PC-3 (cell line): ENCODE data around the gene HHAT.

Source experiments
- EZH2 ChIP-seq: fragments of 300-600 bp; sonication (generic); IDR thresholded peaks from one replicate; pipeline ENCODE4 v1.6.1; 2017; ENCODE audit warnings: antibody characterized with exemption, mild to moderate bottlenecking, low read length; ENCODE audit not compliant: unreplicated experiment
- EZH2phosphoT487 ChIP-seq: fragments of 300-600 bp; sonication (generic); IDR thresholded peaks from 2 replicates; pipeline ENCODE4 v1.6.1; 2018; ENCODE audit warnings: mild to moderate bottlenecking, antibody characterized with exemption, low read length, borderline replicate concordance
- TF ChIP-seq, protein P1 (sequence below): fragments of 300-600 bp; sonication (generic); conservative IDR thresholded peaks from 2 replicates; pipeline ENCODE4 v1.5.1; 2017; ENCODE audit warnings: antibody characterized with exemption, low read depth, mild to moderate bottlenecking, low read length

DNA sequence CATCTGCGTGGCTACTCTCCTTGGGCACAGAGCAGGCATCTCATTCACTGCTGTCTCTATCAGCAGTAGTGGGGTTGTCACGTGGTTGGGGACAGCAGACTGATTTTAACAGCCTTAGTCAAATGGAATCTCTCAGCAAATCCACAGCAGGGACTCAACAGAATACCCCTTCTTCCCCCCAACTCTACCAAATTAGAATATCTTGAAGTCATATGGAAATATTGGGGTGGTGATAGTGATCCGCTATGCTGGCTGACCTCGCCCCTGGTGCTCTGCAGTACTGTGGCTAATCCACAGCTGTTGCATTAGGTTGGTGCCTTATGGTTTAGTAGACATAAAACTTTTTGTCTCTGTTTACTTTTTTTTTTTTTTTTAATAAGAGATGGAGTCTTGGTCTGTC is 23.9 kb downstream of the HHAT start:
- TF ChIP-seq, protein P1, sequence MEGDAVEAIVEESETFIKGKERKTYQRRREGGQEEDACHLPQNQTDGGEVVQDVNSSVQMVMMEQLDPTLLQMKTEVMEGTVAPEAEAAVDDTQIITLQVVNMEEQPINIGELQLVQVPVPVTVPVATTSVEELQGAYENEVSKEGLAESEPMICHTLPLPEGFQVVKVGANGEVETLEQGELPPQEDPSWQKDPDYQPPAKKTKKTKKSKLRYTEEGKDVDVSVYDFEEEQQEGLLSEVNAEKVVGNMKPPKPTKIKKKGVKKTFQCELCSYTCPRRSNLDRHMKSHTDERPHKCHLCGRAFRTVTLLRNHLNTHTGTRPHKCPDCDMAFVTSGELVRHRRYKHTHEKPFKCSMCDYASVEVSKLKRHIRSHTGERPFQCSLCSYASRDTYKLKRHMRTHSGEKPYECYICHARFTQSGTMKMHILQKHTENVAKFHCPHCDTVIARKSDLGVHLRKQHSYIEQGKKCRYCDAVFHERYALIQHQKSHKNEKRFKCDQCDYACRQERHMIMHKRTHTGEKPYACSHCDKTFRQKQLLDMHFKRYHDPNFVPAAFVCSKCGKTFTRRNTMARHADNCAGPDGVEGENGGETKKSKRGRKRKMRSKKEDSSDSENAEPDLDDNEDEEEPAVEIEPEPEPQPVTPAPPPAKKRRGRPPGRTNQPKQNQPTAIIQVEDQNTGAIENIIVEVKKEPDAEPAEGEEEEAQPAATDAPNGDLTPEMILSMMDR: no peak
- TF ChIP-seq EZH2phosphoT487 (no peak), EZH2 (no peak)
